ENCODE measurements around the gene TAF10. TPM values are rescaled to one million over a fixed set of nuclear protein-coding genes. Genes with fewer than 3 reads are reported as not detected.

TAF10 gene
- total and polyA plus RNA-seq, 2 of the 13 experiments (the other 11 are each of a cell fraction or from before 2014, with no cell fraction given): 71.3 to 134 TPM

- TF ChIP-seq, protein P1, sequence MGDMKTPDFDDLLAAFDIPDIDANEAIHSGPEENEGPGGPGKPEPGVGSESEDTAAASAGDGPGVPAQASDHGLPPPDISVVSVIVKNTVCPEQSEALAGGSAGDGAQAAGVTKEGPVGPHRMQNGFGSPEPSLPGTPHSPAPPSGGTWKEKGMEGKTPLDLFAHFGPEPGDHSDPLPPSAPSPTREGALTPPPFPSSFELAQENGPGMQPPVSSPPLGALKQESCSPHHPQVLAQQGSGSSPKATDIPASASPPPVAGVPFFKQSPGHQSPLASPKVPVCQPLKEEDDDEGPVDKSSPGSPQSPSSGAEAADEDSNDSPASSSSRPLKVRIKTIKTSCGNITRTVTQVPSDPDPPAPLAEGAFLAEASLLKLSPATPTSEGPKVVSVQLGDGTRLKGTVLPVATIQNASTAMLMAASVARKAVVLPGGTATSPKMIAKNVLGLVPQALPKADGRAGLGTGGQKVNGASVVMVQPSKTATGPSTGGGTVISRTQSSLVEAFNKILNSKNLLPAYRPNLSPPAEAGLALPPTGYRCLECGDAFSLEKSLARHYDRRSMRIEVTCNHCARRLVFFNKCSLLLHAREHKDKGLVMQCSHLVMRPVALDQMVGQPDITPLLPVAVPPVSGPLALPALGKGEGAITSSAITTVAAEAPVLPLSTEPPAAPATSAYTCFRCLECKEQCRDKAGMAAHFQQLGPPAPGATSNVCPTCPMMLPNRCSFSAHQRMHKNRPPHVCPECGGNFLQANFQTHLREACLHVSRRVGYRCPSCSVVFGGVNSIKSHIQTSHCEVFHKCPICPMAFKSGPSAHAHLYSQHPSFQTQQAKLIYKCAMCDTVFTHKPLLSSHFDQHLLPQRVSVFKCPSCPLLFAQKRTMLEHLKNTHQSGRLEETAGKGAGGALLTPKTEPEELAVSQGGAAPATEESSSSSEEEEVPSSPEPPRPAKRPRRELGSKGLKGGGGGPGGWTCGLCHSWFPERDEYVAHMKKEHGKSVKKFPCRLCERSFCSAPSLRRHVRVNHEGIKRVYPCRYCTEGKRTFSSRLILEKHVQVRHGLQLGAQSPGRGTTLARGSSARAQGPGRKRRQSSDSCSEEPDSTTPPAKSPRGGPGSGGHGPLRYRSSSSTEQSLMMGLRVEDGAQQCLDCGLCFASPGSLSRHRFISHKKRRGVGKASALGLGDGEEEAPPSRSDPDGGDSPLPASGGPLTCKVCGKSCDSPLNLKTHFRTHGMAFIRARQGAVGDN (CRISPR knock-in tag; IDR thresholded peaks at IDR 0.05): peak; percentile 28; the same call in 1 of the 2 replicates
Observed at GRCh38 chr11:6630632-6631291, 18.7 kb upstream of the TAF10 start (continued).

DNA sequence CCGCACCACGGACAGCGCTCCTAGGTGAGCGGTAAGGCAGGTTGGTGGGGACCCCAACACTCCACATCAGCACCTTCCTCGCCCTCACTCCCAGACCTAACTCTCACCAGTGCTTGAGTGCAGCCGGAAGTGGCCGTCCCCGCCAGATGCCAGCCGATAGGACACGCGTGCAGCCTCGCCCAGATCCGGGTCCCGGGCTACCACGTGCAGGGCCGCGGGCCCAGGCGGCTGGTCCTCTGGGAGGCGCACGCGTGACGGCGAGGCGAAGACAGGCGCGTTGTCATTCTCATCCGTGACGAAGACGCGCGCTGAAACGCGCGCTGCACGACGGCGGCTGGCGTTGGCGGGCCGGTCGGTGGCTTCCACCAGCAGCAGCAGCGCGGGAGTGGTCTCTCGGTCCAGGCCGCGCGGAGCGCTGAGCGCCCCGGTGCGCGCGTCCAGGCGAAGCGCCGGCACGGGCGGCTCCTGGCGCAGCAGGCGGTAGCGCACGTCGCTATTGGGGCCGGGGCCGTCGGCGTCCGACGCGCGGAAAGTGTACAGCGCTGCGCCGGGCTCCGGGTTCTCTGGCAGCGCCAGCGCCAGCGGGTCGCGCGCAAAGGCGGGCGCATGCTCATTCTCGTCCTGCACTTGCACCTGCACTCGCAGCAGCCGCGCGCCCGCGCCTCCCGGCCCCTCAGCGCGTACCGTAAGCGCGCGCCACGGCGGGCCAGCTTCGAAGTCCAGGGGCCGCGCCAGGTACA is 18.0 kb upstream of the TAF10 start:
- DNase-seq (ENCODE audit: low spot score) (no peak), ATAC-seq (no peak; the same call in 2 of the 3 replicates), FAIRE-seq (no peak)
- BruUV-seq (replicated peaks): no TSS peak
- H3K9me3 ChIP-seq (ENCODE audit: low read length): no peaks in the 10 kb centered on the region
- H3K4me1 ChIP-seq (ENCODE audit: insufficient read depth, low read length): peaks cover 24% of the 10 kb centered on the region
- H3K4me2 ChIP-seq (ENCODE audit: low read depth, low read length): peak overlapping the region; percentile 51
- in situ Hi-C loops (cut with HindIII; ENCODE audit: extremely low pct_ligation_motif_present, low pct_unique_long_range_greater_than_20kb): no loop called here
- H3K36me3 ChIP-seq (replicated peaks in 1 of 2; ENCODE audit: control insufficient read depth in 1 of 2, insufficient read depth in 2 of 2, low read length in 2 of 2): no peaks in the 10 kb centered on the region
- intact Hi-C loops (cut with micrococcal nuclease; ENCODE audit: unreplicated experiment): no loop called here
- POLR2A ChIA-PET: no interaction called here
- H3K9ac ChIP-seq (ENCODE audit: insufficient read depth, low read depth, low read length): no peak overlapping the region
- TF ChIP-seq TRIM22 (IDR thresholded peaks at IDR 0.05) (no peak), AGO2 (optimal IDR thresholded peaks at IDR 0.05; ENCODE audit: low read depth, low read length) (no peak), MYPOP (CRISPR knock-in tag; IDR thresholded peaks at IDR 0.05) (peak; percentile 92; the same call in 1 of the 2 replicates), ZNF563 (CRISPR knock-in tag; IDR thresholded peaks at IDR 0.05) (0 out of 2 replicates have a peak, but pooled peaks have one; percentile 9), HDAC6 (IDR thresholded peaks at IDR 0.05; ENCODE audit: low read depth, low read length) (no peak)
- TF ChIP-seq, protein P2, sequence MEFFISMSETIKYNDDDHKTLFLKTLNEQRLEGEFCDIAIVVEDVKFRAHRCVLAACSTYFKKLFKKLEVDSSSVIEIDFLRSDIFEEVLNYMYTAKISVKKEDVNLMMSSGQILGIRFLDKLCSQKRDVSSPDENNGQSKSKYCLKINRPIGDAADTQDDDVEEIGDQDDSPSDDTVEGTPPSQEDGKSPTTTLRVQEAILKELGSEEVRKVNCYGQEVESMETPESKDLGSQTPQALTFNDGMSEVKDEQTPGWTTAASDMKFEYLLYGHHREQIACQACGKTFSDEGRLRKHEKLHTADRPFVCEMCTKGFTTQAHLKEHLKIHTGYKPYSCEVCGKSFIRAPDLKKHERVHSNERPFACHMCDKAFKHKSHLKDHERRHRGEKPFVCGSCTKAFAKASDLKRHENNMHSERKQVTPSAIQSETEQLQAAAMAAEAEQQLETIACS (CRISPR knock-in tag; IDR thresholded peaks at IDR 0.05): peak; percentile 72
- peak overlapping the region in 1 of 3 experiments; percentile 48; a peak in 2 of 6 replicates for H3K4me3 ChIP-seq (replicated peaks in 1 of 3; ENCODE audit: insufficient read depth in 1 of 3, low read depth in 2 of 3, low read length in 3 of 3)
- peaks cover 9 to 67% of the 10 kb centered on the region in 2 experiments; a peak in 4 of 5 replicates for H3K27me3 ChIP-seq (ENCODE audit: control insufficient read depth in 1 of 2, insufficient read depth in 2 of 2, low read length in 2 of 2)
- no peaks in the 10 kb centered on the region for H3K79me2 ChIP-seq (ENCODE audit: insufficient read depth, low read length)
- CTCF ChIA-PET (ENCODE audit: low intra/inter-chr PET ratio, low total read pairs): no interaction called here
- H4K20me1 ChIP-seq (ENCODE audit: insufficient read depth, low read length): no peaks in the 10 kb centered on the region
- no peak overlapping the region for H3K27ac ChIP-seq (ENCODE audit: extremely low read length, insufficient read depth, low read length)
- 47% methylated on average over 38 of the region's 102 CpGs for WGBS (ENCODE audit: low lambda C conversion rate)
- no peak overlapping the region for H2AFZ ChIP-seq (ENCODE audit: low read length)

Data from HepG2 (cell line).